NB4 (cell line): ENCODE data around the gene FBXW10B.
"Not testable (repeated sequence)": the region's sequence is repeated elsewhere in the genome, so short reads cannot be mapped to it uniquely, and the experiment has no call there.

Experiments used
- POLR2A ChIP-seq: IDR thresholded peaks from 2 replicates; pipeline ENCODE4 v1.6.1; 2011; ENCODE audit warnings: mild to moderate bottlenecking; ENCODE audit not compliant: insufficient read length; ENCODE audit errors: extremely low read depth
- TF ChIP-seq, protein P1 (sequence below): IDR thresholded peaks from one replicate; pipeline ENCODE4 v1.5.1; 2012; ENCODE audit warnings: low read depth, low read length

- TF ChIP-seq, protein P1, sequence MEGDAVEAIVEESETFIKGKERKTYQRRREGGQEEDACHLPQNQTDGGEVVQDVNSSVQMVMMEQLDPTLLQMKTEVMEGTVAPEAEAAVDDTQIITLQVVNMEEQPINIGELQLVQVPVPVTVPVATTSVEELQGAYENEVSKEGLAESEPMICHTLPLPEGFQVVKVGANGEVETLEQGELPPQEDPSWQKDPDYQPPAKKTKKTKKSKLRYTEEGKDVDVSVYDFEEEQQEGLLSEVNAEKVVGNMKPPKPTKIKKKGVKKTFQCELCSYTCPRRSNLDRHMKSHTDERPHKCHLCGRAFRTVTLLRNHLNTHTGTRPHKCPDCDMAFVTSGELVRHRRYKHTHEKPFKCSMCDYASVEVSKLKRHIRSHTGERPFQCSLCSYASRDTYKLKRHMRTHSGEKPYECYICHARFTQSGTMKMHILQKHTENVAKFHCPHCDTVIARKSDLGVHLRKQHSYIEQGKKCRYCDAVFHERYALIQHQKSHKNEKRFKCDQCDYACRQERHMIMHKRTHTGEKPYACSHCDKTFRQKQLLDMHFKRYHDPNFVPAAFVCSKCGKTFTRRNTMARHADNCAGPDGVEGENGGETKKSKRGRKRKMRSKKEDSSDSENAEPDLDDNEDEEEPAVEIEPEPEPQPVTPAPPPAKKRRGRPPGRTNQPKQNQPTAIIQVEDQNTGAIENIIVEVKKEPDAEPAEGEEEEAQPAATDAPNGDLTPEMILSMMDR, result not testable (repeated sequence)
- TF ChIP-seq POLR2A, result not testable (repeated sequence)
These were observed 6.4 kb downstream of the FBXW10B start for GRCh38 chr17:15613111-15613510.
